GM18517 (cell line): Measurements from ENCODE around the gene EBF3.

Source experiments
- ATAC-seq: cut with Tn5 transposase; IDR thresholded peaks from one replicate; pipeline ENCODE4 v1.9.1; 2021; ENCODE audit warnings: mild to moderate bottlenecking, moderate library complexity; ENCODE audit not compliant: unreplicated experiment

The EBF3 gene

GRCh38 chr10:129857242-129857960 lies 106.7 kb downstream of the EBF3 start:
- ATAC-seq = no peak

- no peak for ATAC-seq
Observed at GRCh38 chr10:129855836-129856563, 108.1 kb downstream of the EBF3 start.

GRCh38 chr10:129854796-129855705 lies 109.0 kb downstream of the EBF3 start:
- no peak for ATAC-seq

DNA sequence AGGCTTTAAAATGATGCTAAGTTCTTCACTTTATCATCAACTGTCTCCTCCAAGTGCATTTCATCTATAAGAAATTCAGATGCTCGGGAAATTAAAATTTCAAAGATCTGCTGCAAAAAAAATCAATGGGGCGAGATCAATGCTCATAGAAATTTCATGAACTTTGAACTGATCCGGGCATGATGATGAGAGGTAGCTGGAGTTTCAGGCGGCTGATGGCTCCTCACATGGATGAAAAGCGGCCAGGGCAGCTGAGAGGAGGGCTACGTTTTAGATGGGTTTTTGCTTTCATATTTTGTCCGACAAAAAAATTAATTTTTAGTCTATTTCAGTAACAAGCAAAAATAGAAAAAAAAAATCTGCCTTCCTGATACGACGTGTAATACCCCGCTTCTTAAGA lies 109.9 kb downstream of the EBF3 start:
- ATAC-seq = no peak

DNA sequence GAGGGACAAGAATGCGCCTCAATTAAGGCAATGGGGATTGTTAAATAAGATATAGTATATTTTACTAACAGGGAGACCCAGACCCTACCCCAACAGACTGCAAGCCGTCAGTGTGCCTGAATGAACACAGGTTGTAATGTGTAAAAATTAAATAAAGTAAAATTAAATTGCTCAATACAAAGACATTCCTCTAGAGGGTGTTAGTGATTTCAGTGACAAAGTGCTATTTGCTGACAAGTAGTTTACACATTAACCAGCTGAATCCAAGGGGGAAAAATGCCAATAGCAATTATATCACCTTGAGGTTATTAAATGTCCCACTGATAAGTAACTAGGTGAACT lies 110.5 kb downstream of the EBF3 start:
- no peak for ATAC-seq

DNA sequence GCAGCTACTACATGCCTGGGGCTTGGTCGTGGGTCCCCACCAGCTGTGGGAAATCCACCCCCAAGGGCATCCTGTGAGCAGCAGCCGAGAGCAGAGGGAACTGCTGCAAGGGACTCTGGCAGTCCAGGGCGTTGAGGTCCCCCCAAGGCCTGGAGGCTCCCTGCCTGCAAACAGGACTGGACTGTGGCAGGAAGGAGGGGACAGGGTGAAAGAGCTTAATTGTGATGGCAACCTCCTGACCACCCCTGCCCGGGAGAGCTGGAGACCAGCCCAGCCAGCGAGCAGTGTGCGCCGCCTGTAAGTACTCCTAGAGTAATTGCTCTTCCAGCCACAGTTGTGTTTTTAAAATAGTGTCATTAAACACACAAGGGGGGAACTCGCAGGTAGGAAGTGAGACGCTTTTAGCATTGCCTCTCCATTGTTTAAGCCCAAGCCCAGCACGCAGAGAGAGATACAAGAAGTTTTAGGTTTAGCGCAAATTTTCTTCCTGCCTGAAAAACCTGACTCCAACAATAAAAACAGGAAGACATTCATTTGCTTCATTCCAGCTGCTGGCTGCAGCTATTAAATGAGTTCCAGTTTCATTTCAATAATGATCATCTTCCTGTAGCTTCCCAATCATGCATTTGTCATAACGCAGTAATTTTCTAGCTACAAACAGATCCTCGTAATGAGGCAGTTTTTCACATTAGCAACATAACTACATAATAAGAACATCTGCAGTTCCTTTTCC lies 111.1 kb downstream of the EBF3 start:
- no peak for ATAC-seq

GRCh38 chr10:129851941-129852640 lies 112.0 kb downstream of the EBF3 start:
- no peak for ATAC-seq

DNA sequence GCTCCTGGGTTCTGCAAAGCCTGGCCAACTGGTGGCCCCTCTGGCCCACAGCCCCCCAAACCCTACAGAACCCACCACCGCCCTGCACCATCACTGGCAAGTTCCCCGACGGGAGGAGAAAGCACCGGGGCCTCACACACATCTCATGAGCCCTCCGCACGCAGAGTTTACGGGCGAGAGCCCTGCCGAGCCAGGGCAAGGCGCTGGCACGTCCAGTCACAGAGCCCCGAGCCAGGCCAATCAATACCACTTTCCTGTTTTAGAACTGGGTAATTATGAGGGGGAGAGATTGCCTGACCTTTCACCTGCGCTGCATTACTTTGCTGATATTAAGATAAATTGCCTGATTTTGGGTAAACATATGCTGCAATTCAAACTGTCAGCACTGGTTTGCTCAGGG lies 113.3 kb downstream of the EBF3 start:
- ATAC-seq = no peak

DNA sequence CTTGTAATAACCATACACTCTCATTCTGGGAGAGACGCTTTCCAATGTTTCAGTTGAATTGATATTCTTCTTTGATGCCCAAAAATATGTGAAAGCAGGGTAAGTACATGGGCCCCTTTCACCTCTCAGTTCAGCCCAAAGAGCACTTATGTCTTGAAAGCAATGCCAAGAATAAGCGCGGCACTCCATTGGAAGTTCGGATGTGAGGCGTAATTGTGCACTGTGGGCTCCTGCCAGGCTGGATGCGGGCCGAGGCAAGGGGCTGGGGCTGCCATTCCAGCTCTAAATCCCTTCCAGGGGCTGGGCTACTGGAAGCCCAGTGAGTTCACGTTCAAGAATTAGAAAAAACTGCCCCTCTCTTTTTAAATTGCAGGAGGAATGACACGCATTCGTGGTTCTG lies 113.8 kb downstream of the EBF3 start:
- no peak for ATAC-seq

DNA sequence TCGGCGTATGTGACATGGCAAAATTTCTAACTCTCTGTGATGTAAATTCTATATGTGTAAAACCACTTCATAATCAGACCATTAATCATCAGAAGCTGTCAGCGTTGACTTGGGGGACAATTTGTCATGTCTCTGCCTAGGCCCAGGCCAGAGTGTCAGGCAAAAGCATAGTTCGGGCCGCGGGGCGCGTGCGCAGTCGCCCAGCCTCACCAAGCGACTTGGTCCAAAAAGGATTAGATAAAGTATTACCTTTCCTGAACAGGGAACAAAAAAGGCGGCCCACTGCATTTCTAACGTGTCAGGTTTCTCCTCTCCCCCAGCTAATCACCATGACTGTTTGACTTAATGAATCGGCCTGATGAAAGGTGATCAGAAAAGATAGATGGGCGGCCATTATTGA lies 114.2 kb downstream of the EBF3 start:
- no peak for ATAC-seq

DNA sequence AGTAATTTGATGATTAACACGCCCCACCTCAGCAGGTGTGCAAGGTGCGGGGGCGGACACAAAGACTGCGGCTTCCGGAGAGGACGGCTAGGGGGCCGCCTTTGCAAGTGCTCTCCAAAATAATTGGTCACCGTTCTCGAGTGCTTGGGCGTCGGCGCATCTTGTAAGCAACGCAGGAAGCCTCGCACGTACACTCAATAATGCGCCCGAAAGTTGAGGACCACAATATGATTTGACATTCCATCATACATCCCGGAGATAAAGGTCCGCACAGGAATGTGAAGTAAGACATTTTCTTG lies 114.7 kb downstream of the EBF3 start:
- no peak for ATAC-seq

DNA sequence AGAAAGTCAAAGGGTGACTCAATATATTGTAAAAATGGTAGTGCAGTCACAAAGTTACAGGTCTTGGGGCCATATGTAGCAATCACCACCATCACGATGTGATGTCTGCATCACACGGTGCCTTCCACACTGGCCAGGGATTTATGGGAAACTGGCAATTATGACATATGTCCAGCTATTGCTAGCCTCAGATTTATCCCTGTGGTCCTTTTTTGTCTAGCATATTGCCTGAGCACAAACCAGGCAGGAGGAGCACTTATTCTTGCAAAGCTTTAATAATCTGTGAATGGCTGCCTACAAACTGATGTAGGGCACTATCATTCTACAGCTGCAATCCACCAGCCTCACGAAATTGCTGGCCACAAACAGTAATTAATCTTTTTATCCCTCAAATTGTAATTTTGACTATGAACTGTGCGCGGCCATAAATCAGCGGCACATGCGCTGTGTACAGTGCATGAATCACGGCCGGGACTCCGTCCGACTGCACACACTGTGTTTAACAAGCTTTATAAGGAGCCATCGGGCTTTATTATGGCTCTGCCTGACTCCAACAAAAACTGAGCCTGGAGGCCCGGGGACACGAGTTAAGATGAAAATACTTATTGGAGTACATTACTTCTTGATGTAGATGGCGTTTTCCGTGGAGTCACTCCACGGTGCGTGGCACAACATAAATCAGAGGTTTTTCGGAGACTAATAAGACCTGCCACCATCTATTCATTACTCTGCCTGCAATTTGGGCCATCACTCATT lies 115.2 kb downstream of the EBF3 start:
- ATAC-seq = no peak

DNA sequence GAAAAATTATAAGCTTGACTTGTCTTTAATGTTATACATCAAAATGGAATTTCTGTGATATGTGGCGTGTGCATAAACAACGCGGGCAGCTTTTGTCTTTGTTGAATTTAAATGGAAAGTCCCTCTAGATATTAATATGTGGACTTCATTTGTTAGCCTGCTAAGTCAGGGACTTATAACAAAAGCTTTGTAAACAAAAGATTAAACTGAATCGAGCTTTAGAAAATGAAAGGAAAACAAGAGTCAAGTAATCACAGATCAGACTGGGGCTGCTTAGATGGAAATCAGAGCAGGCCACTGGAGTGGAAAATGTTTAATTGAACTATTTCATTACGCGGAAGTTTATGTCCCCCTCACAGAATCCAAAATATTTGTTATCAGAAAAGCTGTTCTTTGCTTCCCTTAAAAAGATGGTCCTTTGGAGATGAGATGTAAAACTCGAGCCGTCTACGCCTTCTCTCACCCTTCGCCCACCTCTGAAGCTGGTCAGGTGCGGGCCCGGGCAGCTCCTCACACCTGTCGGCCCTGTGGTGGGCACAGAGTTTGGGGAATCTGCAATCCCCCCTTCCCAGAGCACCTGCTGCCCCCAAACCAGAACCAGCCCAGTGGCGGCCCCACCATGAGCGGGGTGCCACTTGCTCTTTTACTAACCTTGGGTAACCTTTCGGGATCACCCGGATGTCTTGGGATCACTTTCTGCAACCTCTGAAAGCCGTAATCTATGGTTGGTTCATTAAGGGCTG lies 116.2 kb downstream of the EBF3 start:
- ATAC-seq = no peak

- no peak for ATAC-seq
Observed at GRCh38 chr10:129846991-129847391, 117.1 kb downstream of the EBF3 start.

DNA sequence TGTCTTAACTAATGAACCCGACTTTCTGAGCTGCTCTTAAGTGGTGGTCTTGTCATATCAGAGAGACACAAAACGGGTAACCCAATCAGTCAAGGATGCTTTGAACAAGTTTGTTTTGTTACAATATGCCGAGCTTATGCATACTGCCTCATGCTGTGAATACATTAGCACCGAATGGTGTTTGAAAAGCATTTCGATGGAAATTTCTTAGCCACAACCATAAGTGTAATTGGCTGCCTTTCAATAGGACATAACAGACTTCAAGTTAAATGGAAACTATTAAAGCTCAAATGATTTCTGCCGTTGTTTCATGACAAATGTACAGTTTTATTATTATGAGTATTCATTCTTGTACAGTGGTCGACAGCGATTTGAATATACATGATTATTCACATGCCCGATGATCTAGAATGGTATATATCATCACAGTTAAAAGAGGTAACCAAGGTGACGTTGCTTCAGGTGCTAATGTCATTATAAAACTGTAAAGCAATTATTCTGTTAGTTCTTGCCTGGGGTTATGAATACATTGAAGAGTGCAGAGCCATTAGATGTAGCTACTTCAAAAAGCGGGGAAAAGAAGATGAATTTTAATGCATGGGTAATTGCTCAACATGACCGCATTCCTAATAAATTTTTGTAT lies 118.8 kb downstream of the EBF3 start:
- no peak for ATAC-seq

GRCh38 chr10:129844216-129844766 lies 119.8 kb downstream of the EBF3 start:
- no peak for ATAC-seq

- ATAC-seq = no peak
Observed at GRCh38 chr10:129843702-129844101, 120.4 kb downstream of the EBF3 start.

DNA sequence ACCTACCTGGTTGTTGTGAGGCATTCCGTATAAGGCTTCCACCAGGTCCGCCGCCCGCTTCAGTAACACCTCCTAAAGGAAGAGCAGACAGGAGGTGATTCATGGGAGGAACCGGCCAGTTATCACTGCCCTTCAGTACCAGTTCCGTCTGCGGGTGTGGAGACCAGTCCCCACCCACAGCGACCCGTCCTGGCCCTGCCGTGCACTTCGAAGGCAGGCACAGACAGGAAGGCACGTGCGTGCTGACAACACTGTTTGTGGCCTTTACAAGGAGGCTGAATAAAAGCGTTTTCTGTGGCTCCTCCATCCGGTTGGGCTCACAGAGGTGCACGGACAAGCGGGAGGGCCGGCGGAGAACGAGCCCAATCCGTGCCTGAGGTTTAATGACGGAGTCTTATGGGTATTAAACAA lies 120.9 kb downstream of the EBF3 start:
- no peak for ATAC-seq
